Bronchial epithelial cell (primary cell): ENCODE data around the gene AHI1. TPM values are rescaled to one million over a fixed set of nuclear protein-coding genes. Genes with fewer than 3 reads are reported as not detected.
A peak's percentile ranks its signal among the peaks of the same experiment; 100 is the strongest.

Experiments used
- DNase-seq: peaks from one replicate; pipeline ENCODE4 v3.0.0-alpha.2; 2010; ENCODE audit warnings: low read depth
- FAIRE-seq: peaks from 2 replicates; lab custom pipeline; 2011; peaks lifted over from hg19 to GRCh38; lab: Jason Lieb, UNC
- H3K27me3 ChIP-seq: 2 replicates; pipeline ENCODE4 v1.5.1; 2011; ENCODE audit warnings: low read length; ENCODE audit not compliant: control insufficient read depth, insufficient read depth
- H3K36me3 ChIP-seq: 2 replicates; pipeline ENCODE4 v1.5.1; 2011; ENCODE audit warnings: low read length; ENCODE audit not compliant: control insufficient read depth, insufficient read depth
- H3K4me3 ChIP-seq: 2 replicates; pipeline ENCODE4 v1.5.1; 2011; ENCODE audit warnings: mild to moderate bottlenecking, low read depth, low read length, control low read depth
- total RNA-seq: library from RNA; depleted of rRNA; stranded (reverse); fragments of >200 nt; gene quantifications from 2 replicates; pipeline ENCODE4 v1.2.1, GENCODE V29; 2014
- TF ChIP-seq, protein P1 (sequence below): IDR thresholded peaks from 2 replicates; pipeline ENCODE4 v1.5.1; 2011; ENCODE audit warnings: mild to moderate bottlenecking, moderate library complexity, low read length, control low read depth, inconsistent platforms; ENCODE audit not compliant: insufficient read depth, severe bottlenecking

AHI1 gene
- total RNA-seq, 1 donor from 2014 or later, result 5.5 TPM

GRCh38 chr6:135527960-135528249 lies 30.4 kb upstream of the AHI1 start:
- Histone ChIP-seq H3K36me3 (no peaks in the 10 kb centered on the region), H3K4me3 (no peak overlapping the region), H3K27me3 (no peaks in the 10 kb centered on the region)
- TF ChIP-seq, protein P1, sequence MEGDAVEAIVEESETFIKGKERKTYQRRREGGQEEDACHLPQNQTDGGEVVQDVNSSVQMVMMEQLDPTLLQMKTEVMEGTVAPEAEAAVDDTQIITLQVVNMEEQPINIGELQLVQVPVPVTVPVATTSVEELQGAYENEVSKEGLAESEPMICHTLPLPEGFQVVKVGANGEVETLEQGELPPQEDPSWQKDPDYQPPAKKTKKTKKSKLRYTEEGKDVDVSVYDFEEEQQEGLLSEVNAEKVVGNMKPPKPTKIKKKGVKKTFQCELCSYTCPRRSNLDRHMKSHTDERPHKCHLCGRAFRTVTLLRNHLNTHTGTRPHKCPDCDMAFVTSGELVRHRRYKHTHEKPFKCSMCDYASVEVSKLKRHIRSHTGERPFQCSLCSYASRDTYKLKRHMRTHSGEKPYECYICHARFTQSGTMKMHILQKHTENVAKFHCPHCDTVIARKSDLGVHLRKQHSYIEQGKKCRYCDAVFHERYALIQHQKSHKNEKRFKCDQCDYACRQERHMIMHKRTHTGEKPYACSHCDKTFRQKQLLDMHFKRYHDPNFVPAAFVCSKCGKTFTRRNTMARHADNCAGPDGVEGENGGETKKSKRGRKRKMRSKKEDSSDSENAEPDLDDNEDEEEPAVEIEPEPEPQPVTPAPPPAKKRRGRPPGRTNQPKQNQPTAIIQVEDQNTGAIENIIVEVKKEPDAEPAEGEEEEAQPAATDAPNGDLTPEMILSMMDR, result no peak
- FAIRE-seq (no peak), DNase-seq (no peak)

GRCh38 chr6:135527116-135527959 lies 29.8 kb upstream of the AHI1 start:
- Histone ChIP-seq H3K4me3 (no peak overlapping the region), H3K27me3 (no peaks in the 10 kb centered on the region), H3K36me3 (no peaks in the 10 kb centered on the region)
- TF ChIP-seq, protein P1, result no peak
- FAIRE-seq, result no peak
- no peak for DNase-seq

GRCh38 chr6:135525594-135525993 lies 28.1 kb upstream of the AHI1 start:
- DNase-seq (no peak), FAIRE-seq (no peak)
- TF ChIP-seq, protein P1, result no peak
- Histone ChIP-seq H3K36me3 (no peaks in the 10 kb centered on the region), H3K27me3 (no peaks in the 10 kb centered on the region), H3K4me3 (no peak overlapping the region)

DNA sequence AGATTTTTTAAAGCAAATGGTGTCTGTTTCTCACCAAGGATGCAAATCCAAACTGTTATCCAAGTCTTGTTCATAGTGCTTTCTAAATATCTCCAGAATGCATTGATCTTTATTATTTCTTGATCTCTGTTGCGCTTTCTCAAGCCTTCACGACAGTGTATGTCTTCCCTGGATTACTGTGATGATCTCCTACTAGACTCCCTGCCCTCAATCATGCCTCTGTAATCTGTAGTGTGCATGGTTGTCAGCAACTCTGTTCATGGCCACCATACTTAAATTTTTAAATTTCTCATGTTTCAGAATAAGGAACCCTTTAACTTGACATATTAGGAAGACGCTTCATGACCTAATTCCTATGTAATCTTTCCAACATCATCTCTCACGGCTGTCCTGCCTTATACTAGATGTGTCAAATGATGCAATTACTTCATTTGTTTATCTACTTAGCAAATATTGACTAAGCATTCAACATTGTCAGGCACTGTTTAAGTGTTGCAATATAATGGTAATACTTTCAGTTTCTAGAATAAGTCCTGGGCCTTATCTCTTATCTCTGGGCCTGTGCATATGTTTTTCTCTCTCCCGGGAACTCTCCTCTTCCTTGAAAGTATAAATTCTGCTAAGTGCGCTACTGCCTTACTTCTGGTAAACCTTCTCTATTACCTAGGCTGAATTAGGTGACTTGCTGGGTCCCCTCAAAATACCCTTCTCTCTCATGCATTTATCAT lies 25.6 kb upstream of the AHI1 start:
- Histone ChIP-seq H3K36me3 (no peaks in the 10 kb centered on the region), H3K27me3 (no peaks in the 10 kb centered on the region), H3K4me3 (no peak overlapping the region)
- no peak for FAIRE-seq
- TF ChIP-seq, protein P1, result no peak
- peak; percentile 92 for DNase-seq

DNA sequence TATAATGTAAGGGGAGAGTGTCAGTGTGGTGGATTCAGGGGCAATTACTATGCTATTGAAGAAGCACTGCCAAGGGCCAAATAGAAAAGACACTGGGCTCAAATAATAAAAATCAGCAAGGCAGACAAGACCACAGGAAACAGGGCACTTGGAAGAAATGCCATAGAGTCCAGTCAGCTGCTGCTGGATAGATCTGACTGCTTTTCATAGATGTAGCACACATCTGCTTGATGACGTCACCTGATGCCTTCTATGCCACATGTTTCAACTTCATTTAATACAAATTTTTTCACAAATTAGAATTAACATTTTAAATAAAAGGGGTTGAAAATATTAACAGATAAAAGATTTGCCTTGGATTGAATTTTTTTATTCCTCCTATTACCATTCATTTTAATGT lies 23.9 kb upstream of the AHI1 start:
- Histone ChIP-seq H3K4me3 (no peak overlapping the region), H3K36me3 (no peaks in the 10 kb centered on the region), H3K27me3 (no peaks in the 10 kb centered on the region)
- FAIRE-seq, result no peak
- DNase-seq, result no peak
- TF ChIP-seq, protein P1, result no peak
